ENCODE measurements around the gene PTGER2. TPM values are rescaled to one million over a fixed set of nuclear protein-coding genes. Genes with fewer than 3 reads are reported as not detected.

The PTGER2 gene
- total and polyA plus RNA-seq, 2 of the 13 experiments (the other 11 are each of a cell fraction or from before 2014, with no cell fraction given), result not detected

GRCh38 chr14:52349731-52350130 lies 35.6 kb downstream of the PTGER2 start:
- H3K27ac ChIP-seq (ENCODE audit: extremely low read length, insufficient read depth, low read length), result no peak overlapping the region
- 17% methylated on average over 2 of the region's 2 CpGs for WGBS (ENCODE audit: low lambda C conversion rate)
- no peak for ATAC-seq

DNA sequence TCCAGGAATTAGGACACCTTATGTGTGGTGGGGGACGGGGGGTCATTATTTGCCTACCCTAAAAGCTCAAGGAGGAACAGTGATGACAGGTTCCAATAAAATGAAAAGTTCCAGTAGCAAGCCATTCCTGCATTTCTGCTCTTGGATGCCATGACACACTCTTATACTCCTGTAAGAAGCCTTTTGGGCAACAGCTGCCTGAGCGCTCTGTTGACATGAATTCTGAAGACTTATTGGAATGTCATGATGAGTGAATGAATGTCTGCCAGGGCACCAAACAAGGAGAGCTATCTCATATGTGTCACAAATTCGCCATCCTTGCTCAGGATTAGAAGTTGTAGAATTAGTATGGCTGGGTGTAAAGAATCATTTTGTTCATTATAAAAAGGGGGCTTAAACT lies 36.3 kb downstream of the PTGER2 start:
- CTCF ChIA-PET (ENCODE audit: low intra/inter-chr PET ratio, low total read pairs), result no interaction called here
- in situ Hi-C loops (cut with HindIII; ENCODE audit: extremely low pct_ligation_motif_present, low pct_unique_long_range_greater_than_20kb), result no loop called here
- FAIRE-seq (no peak), DNase-seq (ENCODE audit: low spot score) (no peak), ATAC-seq (no peak)
- Histone ChIP-seq H3K27ac (ENCODE audit: extremely low read length, insufficient read depth, low read length) (no peak overlapping the region), H3K27me3 (ENCODE audit: control insufficient read depth in 1 of 2, insufficient read depth in 2 of 2, low read length in 2 of 2) (no peaks in the 10 kb centered on the region; a peak in 1 of 5 replicates), H2AFZ (ENCODE audit: low read length) (no peak overlapping the region), H3K4me3 (replicated peaks in 1 of 3; ENCODE audit: insufficient read depth in 1 of 3, low read depth in 2 of 3, low read length in 3 of 3) (no peak overlapping the region), H3K36me3 (replicated peaks in 1 of 2; ENCODE audit: control insufficient read depth in 1 of 2, insufficient read depth in 2 of 2, low read length in 2 of 2) (no peaks in the 10 kb centered on the region), H3K9me3 (ENCODE audit: low read length) (no peaks in the 10 kb centered on the region), H3K4me2 (ENCODE audit: low read depth, low read length) (no peak overlapping the region), H3K4me1 (ENCODE audit: insufficient read depth, low read length) (peaks cover 7% of the 10 kb centered on the region), H3K79me2 (ENCODE audit: insufficient read depth, low read length) (no peaks in the 10 kb centered on the region), H4K20me1 (ENCODE audit: insufficient read depth, low read length) (no peaks in the 10 kb centered on the region), H3K9ac (ENCODE audit: insufficient read depth, low read depth, low read length) (no peak overlapping the region)
- intact Hi-C loops (cut with micrococcal nuclease; ENCODE audit: unreplicated experiment), result no loop called here
- no TSS peak for BruUV-seq (replicated peaks)
- WGBS (ENCODE audit: low lambda C conversion rate), result 24% methylated on average over 3 of the region's 3 CpGs
- POLR2A ChIA-PET, result no interaction called here
- no peak for TF ChIP-seq RERE (CRISPR knock-in tag; IDR thresholded peaks at IDR 0.05; ENCODE audit: low read depth)
- no peak for TF ChIP-seq KAT7 (CRISPR knock-in tag; IDR thresholded peaks at IDR 0.05; ENCODE audit: borderline replicate concordance)
- no peak for TF ChIP-seq SRY (CRISPR knock-in tag; IDR thresholded peaks at IDR 0.05)
- TF ChIP-seq SIX4 (CRISPR knock-in tag; IDR thresholded peaks at IDR 0.05), result no peak
- no peak for TF ChIP-seq ETV5 (CRISPR knock-in tag; IDR thresholded peaks at IDR 0.05; ENCODE audit: borderline replicate concordance)
- TF ChIP-seq ZNF75D (CRISPR knock-in tag; IDR thresholded peaks at IDR 0.05; ENCODE audit: borderline replicate concordance), result no peak

More at GRCh38 chr14:52349731-52350130, 35.6 kb downstream of the PTGER2 start:
- FAIRE-seq, result no peak
- TF ChIP-seq ZNF12 (CRISPR knock-in tag; IDR thresholded peaks at IDR 0.05), result peak; percentile 46; the same call in 1 of the 2 replicates
- no peak for TF ChIP-seq PCBP1 (IDR thresholded peaks at IDR 0.05; ENCODE audit: borderline replicate concordance, low read depth, low read length)
- no peak for TF ChIP-seq ZNF180 (CRISPR knock-in tag; IDR thresholded peaks at IDR 0.05; ENCODE audit: borderline replicate concordance, low read depth)
- H3K4me2 ChIP-seq (ENCODE audit: low read depth, low read length), result no peak overlapping the region
- ChIA-PET CTCF (ENCODE audit: low intra/inter-chr PET ratio, low total read pairs) (no interaction called here), POLR2A (no interaction called here)
- no peaks in the 10 kb centered on the region for H3K36me3 ChIP-seq (replicated peaks in 1 of 2; ENCODE audit: control insufficient read depth in 1 of 2, insufficient read depth in 2 of 2, low read length in 2 of 2)
- no peak for DNase-seq (ENCODE audit: low spot score)
- H3K4me1 ChIP-seq (ENCODE audit: insufficient read depth, low read length), result peaks cover 7% of the 10 kb centered on the region
- H4K20me1 ChIP-seq (ENCODE audit: insufficient read depth, low read length), result no peaks in the 10 kb centered on the region
- no peaks in the 10 kb centered on the region for H3K9me3 ChIP-seq (ENCODE audit: low read length)
- H3K27me3 ChIP-seq (ENCODE audit: control insufficient read depth in 1 of 2, insufficient read depth in 2 of 2, low read length in 2 of 2), result no peaks in the 10 kb centered on the region; a peak in 1 of 5 replicates
- in situ Hi-C loops (cut with HindIII; ENCODE audit: extremely low pct_ligation_motif_present, low pct_unique_long_range_greater_than_20kb) (no loop called here), intact Hi-C loops (cut with micrococcal nuclease; ENCODE audit: unreplicated experiment) (no loop called here)
- H3K9ac ChIP-seq (ENCODE audit: insufficient read depth, low read depth, low read length), result no peak overlapping the region
- H3K79me2 ChIP-seq (ENCODE audit: insufficient read depth, low read length), result no peaks in the 10 kb centered on the region
- no peak overlapping the region for H3K4me3 ChIP-seq (replicated peaks in 1 of 3; ENCODE audit: insufficient read depth in 1 of 3, low read depth in 2 of 3, low read length in 3 of 3)
- no peak overlapping the region for H2AFZ ChIP-seq (ENCODE audit: low read length)
- no TSS peak for BruUV-seq (replicated peaks)
